HG03469 (cell line): ENCODE results near the gene AGPS.
"Not testable (repeated sequence)": the region's sequence is repeated elsewhere in the genome, so short reads cannot be mapped to it uniquely, and the experiment has no call there.

Experiments
- ATAC-seq: cut with Tn5 transposase; IDR thresholded peaks from one replicate; pipeline ENCODE4 v1.9.1; 2021; ENCODE audit warnings: mild to moderate bottlenecking, moderate library complexity, moderate number of reproducible peaks; ENCODE audit not compliant: unreplicated experiment

AGPS gene

DNA sequence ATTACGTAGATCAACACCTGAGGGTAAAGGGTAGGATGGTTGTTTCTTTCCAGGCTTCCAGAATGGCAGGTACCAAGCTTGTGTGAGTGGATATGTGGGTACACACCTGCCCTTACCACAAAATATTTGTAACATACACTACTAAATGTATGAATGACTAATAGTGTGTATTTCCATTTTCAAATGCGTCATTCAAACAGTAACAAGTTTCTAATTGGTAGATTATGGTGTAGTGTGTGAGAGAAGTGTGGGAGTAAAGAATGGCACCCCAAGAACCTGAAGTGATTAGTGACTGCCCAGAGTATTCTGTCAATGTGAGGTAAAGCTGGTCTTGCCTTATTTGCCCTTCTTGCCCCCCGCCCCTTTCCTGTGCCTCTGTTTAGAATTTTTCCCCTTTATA lies 21.1 kb downstream of the AGPS start:
- no peak for ATAC-seq

DNA sequence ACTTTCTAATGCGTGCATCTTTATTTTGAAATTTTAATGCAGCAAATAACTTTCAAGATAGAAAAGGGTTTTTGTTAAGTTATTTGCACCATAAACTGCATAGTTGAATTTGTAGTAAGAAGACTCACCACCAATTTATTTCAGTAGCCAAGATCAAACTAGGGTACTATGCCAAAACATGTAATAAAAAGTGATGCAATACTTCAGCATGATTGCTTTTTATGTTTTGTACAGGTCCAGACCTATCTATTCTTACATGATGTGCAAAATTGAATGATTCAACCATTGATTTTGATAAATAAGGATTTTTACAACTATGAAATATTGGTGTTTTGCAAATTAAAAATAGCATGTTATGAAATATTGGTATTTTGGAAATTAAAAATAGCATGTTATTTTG lies 26.7 kb downstream of the AGPS start:
- ATAC-seq, result no peak

DNA sequence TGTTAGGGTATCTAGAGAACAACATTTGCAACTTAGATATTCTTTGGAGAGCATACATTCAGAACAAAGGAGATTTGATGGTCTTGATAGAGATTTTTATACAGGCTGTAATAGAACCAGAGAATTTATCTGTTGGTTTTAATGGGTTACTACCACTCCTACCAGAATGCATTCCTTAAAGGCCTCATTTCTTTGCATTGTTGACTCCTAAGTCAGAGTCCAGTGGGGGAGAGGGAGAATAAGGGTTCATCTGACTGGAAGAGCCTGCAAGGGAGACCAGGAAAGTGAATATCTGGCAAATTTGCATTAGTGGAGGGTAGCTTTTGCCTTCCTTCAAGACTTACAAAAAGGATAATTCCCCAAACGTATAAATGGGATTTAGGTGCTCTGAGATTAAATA lies 29.7 kb downstream of the AGPS start:
- no peak for ATAC-seq

DNA sequence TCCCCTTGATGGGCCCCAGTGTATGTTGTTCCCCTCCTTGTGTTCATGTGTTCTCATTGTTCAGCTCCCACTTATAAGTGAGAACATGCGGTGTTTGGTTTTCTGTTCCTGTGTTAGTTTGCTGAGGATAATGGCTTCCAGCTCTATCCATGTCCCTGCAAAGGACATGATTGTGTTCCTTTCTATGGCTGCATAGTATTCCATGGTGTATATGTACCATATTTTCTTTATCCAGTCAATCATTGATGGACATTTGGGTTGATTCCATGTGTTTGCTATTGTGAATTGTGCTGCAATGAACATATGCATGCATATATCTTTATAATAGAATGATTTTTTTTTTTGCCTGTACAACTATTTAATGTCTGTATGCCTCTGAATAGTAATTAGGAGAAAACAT lies 31.5 kb downstream of the AGPS start:
- not testable (repeated sequence) for ATAC-seq

DNA sequence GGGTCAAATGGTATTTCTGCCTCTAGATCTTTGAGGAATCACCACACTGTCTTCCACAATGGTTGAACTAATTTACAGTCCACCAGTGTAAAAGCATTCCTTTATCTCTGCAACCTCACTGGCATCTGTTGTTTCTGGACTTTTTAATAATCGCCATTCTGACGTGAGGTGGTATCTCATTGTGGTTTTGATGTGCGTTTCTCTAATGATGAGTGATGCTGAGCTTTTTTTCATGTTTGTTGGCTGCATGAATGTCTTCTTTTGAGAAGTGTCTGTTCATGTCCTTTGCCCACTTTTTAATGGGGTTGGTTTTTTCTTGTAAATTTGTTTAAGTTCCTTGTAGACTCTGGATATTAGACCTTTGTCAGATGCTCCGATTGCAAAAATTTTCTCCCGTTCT lies 32.0 kb downstream of the AGPS start:
- ATAC-seq, result not testable (repeated sequence)

DNA sequence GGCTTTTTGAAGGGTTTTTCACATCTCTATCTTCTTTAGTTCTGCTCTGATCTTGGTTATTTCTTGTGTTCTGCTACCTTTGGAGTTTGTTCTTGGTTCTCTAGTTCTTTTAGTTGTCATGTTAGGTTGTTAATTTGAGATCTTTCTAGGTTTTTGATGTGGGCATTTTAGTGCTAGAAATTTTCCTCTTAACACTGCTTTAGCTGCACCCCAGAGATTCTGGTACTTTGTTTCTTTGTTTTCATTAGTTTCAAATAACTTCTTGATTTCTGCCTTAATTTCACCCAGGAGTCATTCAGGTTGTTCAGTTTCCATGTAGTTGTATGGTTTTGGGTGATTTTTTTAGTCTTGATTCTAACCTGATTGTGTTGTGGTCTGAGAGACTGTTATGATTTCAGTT lies 34.7 kb downstream of the AGPS start:
- no peak for ATAC-seq

DNA sequence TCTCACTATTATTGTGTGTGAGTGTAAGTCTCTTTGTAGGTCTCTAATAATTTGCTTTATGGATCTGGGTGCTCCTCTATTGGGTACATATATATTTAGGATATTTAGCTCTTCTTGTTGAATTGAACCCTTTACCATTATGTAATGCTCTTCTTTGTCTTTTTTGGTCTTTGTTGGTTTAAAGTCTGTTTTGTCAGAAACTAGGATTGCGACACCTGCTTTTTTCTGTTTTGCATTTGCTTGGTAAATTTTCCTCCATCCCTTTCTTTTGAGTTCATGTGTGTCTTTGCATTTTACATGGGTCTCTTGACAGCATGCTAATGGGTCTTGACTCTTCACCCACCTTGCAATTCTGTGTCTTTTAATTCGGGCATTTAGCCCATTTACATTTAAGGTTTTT lies 35.4 kb downstream of the AGPS start:
- not testable (repeated sequence) for ATAC-seq

DNA sequence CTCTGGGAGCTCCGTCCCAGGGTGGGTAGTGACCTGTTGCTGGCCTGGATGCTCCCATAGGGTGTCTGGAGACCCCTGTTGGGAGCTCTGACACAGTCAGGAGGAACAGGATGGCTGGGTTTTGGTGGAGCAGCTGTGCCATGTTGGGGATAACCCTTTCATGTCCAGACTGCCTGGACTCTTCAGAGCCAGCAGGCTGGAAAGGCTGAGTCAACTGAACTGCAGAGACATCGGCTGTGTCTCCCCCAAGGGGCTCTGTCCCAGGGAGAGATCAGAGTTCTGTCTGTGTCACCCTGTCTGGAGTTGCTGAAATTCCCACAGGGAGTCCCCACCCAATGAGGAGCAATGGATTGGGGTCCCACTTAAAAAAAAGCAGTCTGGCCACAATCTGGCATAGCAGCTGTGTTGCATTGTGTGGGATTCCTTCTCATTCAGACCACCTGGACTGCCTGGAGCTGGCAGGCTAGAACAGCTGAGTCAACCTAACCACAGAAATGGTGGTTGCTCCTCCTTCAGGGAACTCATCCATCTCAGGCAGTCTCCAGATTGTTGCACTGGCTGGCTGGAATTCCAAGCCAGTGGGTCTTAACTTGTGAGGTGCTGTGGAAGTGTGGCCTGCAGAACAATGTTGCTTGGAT lies 37.2 kb downstream of the AGPS start:
- ATAC-seq, result no peak

DNA sequence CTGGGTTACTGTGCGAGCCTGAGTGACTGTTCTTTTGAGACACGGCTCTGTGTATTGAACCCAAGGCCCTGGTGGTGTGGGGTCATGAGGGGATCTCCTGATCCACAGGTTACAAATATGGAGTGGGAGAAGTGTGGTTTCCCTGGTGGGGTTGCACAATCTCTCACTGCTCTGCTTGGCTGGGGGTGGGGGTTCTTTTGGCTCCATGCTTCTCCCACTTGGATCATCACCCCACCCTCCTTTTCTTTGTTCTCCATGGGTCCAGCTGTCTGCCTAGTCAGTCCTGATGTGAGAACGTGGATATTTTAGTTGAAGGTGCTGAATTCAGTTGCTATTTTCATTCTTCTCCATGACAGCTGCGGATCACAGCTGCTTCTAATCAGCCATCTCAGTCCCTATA lies 37.8 kb downstream of the AGPS start:
- no peak for ATAC-seq

DNA sequence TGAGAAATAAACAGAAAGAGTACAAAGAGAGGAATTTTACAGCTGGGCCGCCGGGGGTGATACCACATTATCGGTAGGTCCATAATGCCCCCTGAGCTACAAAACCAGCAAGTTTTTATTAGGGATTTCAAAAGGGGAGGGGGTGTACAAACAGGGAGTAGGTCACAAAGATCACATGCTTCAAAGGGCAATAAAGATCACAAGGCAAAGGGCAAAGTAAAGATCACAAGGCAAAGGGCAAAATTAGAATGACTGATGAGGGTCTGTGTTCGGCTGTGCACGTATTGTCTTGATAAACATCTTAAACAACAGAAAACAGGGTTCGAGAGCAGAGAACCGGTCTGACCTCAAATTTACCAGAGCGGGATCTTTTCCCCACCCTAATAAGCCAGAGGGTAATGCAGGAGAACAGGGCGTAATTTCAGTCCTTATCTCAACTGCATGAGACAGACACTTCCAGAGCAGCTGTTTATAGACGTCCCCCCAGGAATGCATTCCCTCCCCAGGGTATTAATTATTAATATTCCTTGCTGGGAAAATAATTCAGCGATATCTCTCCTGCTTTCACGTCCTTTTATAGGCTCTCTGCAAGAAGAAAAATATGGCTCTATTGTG lies 38.6 kb downstream of the AGPS start:
- ATAC-seq, result not testable (repeated sequence)

DNA sequence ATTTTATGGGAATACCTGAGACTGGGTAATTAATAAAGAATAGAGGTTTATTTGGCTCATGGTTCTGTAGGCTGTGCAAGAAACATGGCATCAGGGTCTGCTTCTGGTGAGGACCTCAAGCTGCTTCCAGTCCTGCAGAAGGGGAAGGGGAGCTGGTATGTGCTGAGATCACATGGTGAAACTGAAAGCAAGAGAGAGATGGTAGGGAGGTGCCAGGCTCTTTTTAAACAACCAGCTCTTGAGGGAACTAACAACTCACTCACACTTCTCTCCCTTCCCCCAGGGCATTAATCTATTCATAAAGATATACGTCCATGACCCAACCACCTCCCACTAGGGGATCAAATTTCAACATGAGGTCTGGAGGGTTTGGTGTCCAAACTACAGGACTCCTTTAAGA lies 40.1 kb downstream of the AGPS start:
- ATAC-seq, result no peak

DNA sequence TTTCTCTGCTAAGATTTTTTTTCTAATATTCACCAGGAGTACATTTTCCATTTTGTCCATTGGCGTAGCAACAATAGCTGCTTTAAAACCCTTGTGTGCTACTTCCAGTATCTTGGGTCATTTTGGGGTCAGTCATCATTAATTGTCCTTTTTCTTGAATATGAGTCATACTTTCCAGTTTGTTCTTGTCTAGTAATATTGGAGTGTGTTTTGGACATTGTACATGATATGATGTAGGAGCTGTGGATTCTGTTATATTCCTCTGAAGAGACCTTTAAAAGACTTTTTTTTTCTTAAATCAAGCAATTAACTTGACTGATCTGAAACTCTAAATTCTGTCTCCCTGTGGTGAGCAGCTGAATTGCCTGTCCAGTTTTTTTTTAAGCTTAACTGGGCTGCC lies 40.8 kb downstream of the AGPS start:
- no peak for ATAC-seq

DNA sequence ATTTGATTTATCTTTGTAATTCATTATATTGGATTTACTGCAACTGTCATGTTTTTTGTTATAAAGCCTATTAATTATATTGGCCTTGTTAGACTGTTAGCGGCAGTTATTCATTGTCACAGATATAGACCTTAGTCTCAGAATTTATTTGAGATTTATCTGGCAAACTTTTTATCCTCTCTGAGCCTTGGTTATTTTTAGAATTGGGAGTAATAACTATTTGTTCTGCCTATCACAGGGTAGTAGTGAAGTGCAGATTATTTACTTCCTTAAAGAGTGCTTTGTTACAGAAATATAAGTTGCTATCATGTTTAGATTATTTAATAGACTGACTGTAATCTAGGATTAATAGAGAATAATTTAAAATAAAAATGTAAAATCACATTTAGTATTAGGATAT lies 41.9 kb downstream of the AGPS start:
- no peak for ATAC-seq

DNA sequence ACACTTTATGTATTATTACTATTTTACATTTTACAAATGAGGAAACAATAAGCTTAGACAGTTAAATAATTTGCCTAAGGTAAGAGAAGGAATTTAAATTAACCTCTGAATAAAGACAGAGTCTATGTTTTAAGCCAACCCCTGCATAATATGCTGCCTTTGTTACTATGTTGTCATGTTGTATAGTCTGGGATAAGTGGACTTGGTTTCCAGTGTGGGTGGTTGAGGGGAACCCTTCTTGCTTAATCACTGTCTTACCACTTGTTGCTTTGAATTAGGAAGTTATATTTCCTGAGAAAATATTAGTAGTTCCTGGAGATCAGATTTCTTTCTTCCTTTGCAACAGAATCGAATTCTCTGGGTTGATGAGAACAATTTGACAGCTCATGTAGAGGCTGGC lies 52.6 kb downstream of the AGPS start:
- ATAC-seq, result no peak

DNA sequence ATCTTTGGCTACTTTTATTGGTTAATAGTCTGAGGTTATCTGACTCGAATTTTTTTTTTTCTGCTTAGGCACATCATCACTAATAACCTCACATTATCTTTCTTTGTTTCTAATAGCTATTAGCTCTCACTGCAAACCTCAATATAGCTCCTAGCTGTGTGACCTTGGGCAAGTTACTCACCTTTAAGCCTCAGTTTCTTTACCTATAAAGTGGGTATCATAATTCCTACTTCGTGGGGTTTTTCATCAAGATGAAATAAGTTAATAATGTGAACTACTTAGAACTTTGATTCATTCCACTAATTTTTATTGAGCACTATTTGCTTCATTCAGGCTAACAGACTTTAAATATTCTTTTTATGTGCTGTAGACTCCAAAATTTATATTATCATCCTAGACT lies 55.5 kb downstream of the AGPS start:
- no peak for ATAC-seq

DNA sequence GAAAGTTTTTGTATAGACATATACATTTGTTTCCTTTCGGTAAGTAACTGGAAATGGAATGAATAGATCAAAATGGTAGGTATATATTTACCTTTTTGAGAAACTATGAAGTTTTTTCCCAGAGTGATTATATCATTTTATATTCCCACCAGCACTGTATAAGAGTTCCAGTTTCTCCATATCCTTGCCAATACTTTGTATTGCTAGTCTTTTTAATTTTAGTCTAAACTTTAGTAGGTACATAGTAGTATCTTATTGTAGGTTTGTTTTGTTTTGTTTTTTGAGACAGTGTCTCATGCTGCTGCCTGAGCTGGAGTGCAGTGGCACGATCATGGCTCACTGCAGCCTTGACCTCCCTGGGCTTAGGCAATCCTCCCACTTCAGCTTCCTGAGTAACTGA lies 56.6 kb downstream of the AGPS start:
- ATAC-seq, result no peak

DNA sequence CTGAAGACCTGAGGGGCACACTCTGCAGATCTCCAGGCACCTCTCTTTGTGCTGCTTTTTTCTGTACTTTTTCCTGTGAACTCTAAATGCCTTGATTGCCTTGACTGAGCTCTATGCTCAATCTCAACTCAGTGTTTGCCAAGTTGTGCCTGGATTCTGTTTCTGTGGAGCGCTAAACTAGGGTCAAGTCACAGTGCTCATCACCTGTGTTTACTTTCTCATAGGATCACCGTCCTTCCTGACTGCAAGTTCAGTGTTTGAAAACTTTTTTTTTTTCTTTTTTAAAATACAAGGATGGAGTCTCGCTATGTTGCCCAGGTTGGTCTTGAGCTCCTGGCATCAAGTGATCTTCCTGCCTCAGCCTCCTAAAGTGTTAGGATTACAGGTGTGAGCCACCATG lies 62.6 kb downstream of the AGPS start:
- ATAC-seq, result no peak

DNA sequence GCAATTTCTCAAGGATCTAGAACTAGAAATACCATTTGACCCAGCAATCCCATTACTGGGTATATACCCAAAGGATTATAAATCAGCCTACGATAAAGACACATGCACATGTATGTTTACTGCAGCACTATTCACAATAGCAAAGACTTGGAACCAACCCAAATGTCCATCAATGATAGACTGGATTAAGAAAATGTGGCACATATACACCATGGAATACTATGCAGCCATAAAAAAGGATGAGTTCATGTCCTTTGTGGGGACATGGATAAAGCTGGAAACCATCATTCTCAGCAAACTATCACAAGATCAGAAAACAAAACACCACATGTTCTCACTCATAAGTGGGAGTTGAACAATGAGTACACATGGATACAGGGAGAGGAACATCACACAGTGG lies 67.2 kb downstream of the AGPS start:
- not testable (repeated sequence) for ATAC-seq

DNA sequence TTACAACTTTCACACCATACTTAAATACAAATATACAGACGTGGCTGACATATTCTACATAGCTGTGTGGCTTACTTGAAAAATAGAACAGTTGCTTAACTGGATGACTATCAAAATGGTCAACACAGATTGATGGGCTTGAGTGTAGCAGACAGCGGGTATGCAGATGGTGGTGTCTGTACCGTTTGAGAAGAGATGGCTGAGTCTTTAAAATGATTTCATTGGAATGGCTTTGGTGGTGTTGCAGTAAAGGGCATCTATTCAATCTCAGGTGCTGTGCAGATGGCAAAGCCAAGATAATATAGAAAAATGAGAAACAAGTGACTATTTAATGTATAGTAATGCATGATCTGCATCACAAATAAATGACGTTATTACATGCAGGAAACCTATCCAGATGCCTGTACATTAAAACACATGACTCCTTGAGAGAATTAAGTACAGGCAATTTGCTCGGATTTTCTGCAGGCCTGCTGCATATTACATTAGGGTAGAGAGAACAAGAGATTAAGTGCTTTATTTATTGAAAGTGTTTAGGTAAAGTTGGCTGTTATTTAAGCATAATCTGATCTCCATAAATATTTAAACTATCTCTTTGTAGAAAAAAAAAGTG lies 68.5 kb downstream of the AGPS start:
- no peak for ATAC-seq

DNA sequence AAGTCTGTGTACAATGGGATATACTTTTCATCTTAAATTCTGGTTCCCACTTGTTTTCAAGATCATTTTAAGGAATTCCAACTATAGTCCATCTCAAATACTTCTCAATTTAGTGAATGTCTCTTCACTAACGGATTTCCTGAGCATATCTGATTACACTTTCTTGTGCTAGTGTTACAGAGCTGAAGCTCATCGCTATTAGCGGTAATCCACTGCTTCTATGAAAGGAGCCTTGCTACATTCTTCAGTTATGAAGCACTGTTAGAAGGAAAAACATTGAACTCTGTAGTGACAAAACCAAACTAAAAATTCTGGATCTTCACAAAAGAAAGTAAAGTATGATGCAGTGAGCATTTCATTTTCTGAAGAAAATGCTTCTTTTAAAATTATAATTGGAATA lies 72.0 kb downstream of the AGPS start:
- ATAC-seq, result no peak

DNA sequence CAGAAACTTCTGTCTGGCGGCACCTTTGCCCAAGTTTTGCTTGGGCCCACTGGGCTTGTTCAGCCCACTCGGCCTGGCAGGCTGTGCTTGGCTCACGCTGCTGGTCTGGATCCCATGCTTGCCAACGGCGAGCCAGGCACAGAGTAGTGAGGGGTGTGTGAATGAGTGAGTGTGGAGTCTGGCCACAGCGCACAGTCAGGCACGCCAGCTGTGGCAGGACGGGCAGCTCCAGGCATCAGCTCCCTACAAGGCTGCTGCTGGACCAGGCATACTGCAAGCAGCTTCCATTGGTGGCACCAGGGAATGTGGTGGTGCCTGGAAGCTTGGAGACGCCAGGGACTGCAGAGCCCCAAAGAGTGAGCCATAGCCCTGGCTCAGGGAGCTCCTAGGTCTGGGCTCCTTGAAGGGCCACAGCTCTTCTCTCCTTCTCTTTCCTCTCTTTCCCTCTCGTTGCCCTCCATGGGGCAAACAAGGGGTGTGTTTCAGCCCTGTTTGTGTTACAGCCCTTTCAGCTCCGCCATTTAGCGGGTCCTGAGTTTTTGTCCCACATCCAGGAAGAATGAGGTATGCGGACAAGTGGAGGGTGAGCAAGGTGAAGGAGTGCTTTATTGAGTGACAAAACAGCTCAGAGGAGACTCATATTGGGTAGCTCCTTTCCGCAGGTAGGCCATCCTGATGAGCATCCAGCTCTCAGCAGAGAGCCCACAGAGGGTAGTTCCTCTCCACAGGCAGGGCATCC lies 73.0 kb downstream of the AGPS start:
- no peak for ATAC-seq
